Fibroblast of skin of right biceps (primary cell): Measurements from ENCODE around the gene NR1I2.
A peak's percentile ranks its signal among the peaks of the same experiment; 100 is the strongest.

Source experiments
- DNase-seq: peaks from one replicate; pipeline ENCODE4 v3.0.0-alpha.2; 2013

The NR1I2 gene

GRCh38 chr3:119825820-119826219, 43.9 kb downstream of the NR1I2 start:
- DNase-seq = no peak

GRCh38 chr3:119826711-119827608, 45.1 kb downstream of the NR1I2 start:
- DNase-seq = no peak

- DNase-seq = no peak
These were observed 47.5 kb downstream of the NR1I2 start for GRCh38 chr3:119829420-119829819.

GRCh38 chr3:119831022-119831421, 49.1 kb downstream of the NR1I2 start:
- DNase-seq = no peak

- DNase-seq = peak; percentile 70
These were observed 50.1 kb downstream of the NR1I2 start for GRCh38 chr3:119831941-119832371.

- no peak for DNase-seq
These were observed 53.0 kb downstream of the NR1I2 start for GRCh38 chr3:119834754-119835370.

GRCh38 chr3:119835556-119835955, 53.7 kb downstream of the NR1I2 start:
- no peak for DNase-seq

- no peak for DNase-seq
These were observed 60.0 kb downstream of the NR1I2 start for GRCh38 chr3:119841808-119842471.

- no peak for DNase-seq
These were observed 67.2 kb downstream of the NR1I2 start for GRCh38 chr3:119849126-119849525.

GRCh38 chr3:119856695-119857094, 74.8 kb downstream of the NR1I2 start:
- no peak for DNase-seq

- no peak for DNase-seq
These were observed 77.1 kb downstream of the NR1I2 start for GRCh38 chr3:119858957-119859356.

- DNase-seq = no peak
These were observed 77.8 kb downstream of the NR1I2 start for GRCh38 chr3:119859728-119860127.

GRCh38 chr3:119861681-119862080, 79.8 kb downstream of the NR1I2 start:
- DNase-seq = no peak

GRCh38 chr3:119862616-119863015, 80.7 kb downstream of the NR1I2 start:
- DNase-seq = no peak

GRCh38 chr3:119864476-119864875, 82.6 kb downstream of the NR1I2 start:
- no peak for DNase-seq
